HG02970 (cell line): Measurements from ENCODE around the gene AHRR.
"Not testable (repeated sequence)": the region's sequence is repeated elsewhere in the genome, so short reads cannot be mapped to it uniquely, and the experiment has no call there.

Source experiments
- ATAC-seq: cut with Tn5 transposase; IDR thresholded peaks from one replicate; pipeline ENCODE4 v1.9.1; 2021; ENCODE audit warnings: mild to moderate bottlenecking, moderate library complexity, moderate number of reproducible peaks; ENCODE audit not compliant: unreplicated experiment, low FRiP score

AHRR gene

GRCh38 chr5:390623-391491 lies 69.3 kb downstream of the AHRR start:
- no peak for ATAC-seq

- ATAC-seq: peak; percentile 80
Observed at GRCh38 chr5:392431-392988, 71.0 kb downstream of the AHRR start.

- no peak for ATAC-seq
Observed at GRCh38 chr5:393846-394275, 72.3 kb downstream of the AHRR start.

GRCh38 chr5:394671-395155 lies 73.2 kb downstream of the AHRR start:
- no peak for ATAC-seq

- ATAC-seq: no peak
Observed at GRCh38 chr5:395156-395920, 73.8 kb downstream of the AHRR start.

GRCh38 chr5:395921-396530 lies 74.5 kb downstream of the AHRR start:
- no peak for ATAC-seq

GRCh38 chr5:396531-396961 lies 75.0 kb downstream of the AHRR start:
- no peak for ATAC-seq

- not testable (repeated sequence) for ATAC-seq
Observed at GRCh38 chr5:398141-398474, 76.6 kb downstream of the AHRR start.

GRCh38 chr5:398475-399295 lies 77.2 kb downstream of the AHRR start:
- ATAC-seq: no peak

- peak; percentile 76 for ATAC-seq
Observed at GRCh38 chr5:399296-400281, 78.1 kb downstream of the AHRR start.

- peak; percentile 11 for ATAC-seq
Observed at GRCh38 chr5:400282-401145, 79.0 kb downstream of the AHRR start.

- no peak for ATAC-seq
Observed at GRCh38 chr5:401146-402034, 79.9 kb downstream of the AHRR start.

GRCh38 chr5:402219-402614 lies 80.7 kb downstream of the AHRR start:
- ATAC-seq: not testable (repeated sequence)

GRCh38 chr5:402615-403359 lies 81.3 kb downstream of the AHRR start:
- no peak for ATAC-seq

- ATAC-seq: no peak
Observed at GRCh38 chr5:403995-404394, 82.5 kb downstream of the AHRR start.

- ATAC-seq: no peak
Observed at GRCh38 chr5:404666-405241, 83.2 kb downstream of the AHRR start.
